ENCODE data around the gene ARID1B.
"Not testable (repeated sequence)": the region's sequence is repeated elsewhere in the genome, so short reads cannot be mapped to it uniquely, and the experiment has no call there.

DNA sequence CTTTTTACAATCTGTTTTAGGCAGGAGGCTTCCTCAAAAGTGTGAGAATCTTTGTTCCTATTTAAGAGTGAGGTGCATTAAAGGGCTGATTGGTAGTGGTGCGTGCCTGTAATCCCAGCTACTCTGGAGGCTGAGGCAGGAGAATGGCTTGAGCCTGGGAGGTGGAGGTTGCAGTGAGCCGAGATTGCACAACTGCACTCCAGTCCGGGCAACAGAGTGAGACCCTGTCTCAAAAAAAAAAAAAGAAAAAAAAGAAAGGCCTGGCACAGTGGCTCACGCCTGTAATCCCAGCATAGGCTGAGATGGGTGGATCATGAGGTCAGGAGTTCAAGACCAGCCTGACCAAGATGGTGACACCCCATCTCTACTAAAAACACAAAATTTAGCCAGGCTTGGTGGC is 205.7 kb downstream of the ARID1B start:
- TF ChIP-seq, protein P1, sequence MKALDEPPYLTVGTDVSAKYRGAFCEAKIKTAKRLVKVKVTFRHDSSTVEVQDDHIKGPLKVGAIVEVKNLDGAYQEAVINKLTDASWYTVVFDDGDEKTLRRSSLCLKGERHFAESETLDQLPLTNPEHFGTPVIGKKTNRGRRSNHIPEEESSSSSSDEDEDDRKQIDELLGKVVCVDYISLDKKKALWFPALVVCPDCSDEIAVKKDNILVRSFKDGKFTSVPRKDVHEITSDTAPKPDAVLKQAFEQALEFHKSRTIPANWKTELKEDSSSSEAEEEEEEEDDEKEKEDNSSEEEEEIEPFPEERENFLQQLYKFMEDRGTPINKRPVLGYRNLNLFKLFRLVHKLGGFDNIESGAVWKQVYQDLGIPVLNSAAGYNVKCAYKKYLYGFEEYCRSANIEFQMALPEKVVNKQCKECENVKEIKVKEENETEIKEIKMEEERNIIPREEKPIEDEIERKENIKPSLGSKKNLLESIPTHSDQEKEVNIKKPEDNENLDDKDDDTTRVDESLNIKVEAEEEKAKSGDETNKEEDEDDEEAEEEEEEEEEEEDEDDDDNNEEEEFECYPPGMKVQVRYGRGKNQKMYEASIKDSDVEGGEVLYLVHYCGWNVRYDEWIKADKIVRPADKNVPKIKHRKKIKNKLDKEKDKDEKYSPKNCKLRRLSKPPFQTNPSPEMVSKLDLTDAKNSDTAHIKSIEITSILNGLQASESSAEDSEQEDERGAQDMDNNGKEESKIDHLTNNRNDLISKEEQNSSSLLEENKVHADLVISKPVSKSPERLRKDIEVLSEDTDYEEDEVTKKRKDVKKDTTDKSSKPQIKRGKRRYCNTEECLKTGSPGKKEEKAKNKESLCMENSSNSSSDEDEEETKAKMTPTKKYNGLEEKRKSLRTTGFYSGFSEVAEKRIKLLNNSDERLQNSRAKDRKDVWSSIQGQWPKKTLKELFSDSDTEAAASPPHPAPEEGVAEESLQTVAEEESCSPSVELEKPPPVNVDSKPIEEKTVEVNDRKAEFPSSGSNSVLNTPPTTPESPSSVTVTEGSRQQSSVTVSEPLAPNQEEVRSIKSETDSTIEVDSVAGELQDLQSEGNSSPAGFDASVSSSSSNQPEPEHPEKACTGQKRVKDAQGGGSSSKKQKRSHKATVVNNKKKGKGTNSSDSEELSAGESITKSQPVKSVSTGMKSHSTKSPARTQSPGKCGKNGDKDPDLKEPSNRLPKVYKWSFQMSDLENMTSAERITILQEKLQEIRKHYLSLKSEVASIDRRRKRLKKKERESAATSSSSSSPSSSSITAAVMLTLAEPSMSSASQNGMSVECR (CRISPR knock-in tag; IDR thresholded peaks at IDR 0.05) = not testable (repeated sequence)
- TF ChIP-seq FOXM1 (IDR thresholded peaks at IDR 0.05; ENCODE audit: low read depth); FOXM1 (CRISPR knock-in tag; IDR thresholded peaks at IDR 0.05; ENCODE audit: low read depth); MAFF (IDR thresholded peaks at IDR 0.05; ENCODE audit: low read length); EZH2 (IDR thresholded peaks at IDR 0.05; ENCODE audit: borderline replicate concordance, low read depth, low read length); CBFB (CRISPR knock-in tag; IDR thresholded peaks at IDR 0.05); DPF2 (IDR thresholded peaks at IDR 0.05); FOXP1 (CRISPR knock-in tag; IDR thresholded peaks at IDR 0.05); PHF8 (IDR thresholded peaks at IDR 0.05; ENCODE audit: borderline replicate concordance, low read length); POU5F1 (IDR thresholded peaks at IDR 0.05; ENCODE audit: borderline replicate concordance, low read depth, low read length, partially characterized antibody): not testable (repeated sequence)
- TF ChIP-seq, protein P2, sequence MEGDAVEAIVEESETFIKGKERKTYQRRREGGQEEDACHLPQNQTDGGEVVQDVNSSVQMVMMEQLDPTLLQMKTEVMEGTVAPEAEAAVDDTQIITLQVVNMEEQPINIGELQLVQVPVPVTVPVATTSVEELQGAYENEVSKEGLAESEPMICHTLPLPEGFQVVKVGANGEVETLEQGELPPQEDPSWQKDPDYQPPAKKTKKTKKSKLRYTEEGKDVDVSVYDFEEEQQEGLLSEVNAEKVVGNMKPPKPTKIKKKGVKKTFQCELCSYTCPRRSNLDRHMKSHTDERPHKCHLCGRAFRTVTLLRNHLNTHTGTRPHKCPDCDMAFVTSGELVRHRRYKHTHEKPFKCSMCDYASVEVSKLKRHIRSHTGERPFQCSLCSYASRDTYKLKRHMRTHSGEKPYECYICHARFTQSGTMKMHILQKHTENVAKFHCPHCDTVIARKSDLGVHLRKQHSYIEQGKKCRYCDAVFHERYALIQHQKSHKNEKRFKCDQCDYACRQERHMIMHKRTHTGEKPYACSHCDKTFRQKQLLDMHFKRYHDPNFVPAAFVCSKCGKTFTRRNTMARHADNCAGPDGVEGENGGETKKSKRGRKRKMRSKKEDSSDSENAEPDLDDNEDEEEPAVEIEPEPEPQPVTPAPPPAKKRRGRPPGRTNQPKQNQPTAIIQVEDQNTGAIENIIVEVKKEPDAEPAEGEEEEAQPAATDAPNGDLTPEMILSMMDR (IDR thresholded peaks at IDR 0.05 in 2 of 3, conservative IDR thresholded peaks at IDR 0.05 in 1 of 3; ENCODE audit: insufficient read depth in 2 of 3, low read depth in 1 of 3, low read length in 3 of 3) = not testable (repeated sequence)
- TF ChIP-seq, protein P3, sequence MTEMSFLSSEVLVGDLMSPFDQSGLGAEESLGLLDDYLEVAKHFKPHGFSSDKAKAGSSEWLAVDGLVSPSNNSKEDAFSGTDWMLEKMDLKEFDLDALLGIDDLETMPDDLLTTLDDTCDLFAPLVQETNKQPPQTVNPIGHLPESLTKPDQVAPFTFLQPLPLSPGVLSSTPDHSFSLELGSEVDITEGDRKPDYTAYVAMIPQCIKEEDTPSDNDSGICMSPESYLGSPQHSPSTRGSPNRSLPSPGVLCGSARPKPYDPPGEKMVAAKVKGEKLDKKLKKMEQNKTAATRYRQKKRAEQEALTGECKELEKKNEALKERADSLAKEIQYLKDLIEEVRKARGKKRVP (CRISPR knock-in tag; IDR thresholded peaks at IDR 0.05) = not testable (repeated sequence)
